ENCODE data around the gene ZBTB3.

DNA sequence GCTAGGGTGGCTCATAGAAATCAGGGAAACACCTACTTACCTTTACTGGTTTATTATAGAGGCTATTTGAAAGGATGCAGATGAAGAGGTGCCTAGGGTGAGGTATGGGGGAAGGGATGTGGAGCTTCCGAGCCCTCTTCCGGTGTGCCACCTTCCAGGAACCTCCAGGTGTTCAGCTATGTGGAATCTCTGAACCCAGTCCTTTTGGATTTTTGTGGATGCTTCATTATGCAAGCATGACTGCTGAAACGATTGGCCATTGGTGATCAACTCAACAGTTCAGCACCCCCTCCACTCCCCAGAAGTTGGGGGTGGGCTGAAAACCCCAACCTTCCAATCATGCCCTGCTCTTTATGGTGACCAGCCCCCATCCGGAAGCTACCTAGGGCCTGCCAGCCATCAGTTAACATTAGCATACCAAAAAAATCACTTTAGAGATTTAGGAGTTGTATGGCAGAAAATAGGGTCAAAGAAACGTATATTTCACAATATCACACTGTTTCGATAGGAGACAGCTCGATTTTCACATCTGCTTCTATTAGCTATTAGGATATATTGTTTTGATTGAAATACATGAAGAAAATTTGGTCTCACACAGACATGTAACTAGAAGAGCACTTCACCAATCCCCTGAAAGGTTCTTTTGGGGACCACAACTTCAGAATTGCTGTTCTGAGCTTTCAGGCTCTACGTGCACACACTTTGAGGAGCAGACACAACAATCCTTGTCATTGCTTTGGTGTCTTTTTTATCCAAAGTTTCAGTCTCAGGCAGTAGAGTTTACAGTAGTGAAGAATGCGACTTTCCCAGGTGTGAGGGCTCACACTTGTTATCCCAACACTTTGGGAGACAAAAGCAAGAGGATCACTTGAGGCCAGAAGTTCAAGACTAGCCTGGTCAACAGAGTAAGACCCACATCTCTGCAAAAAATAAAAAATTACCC lies 4.2 kb upstream of the ZBTB3 start:
- TF ChIP-seq, protein P1, sequence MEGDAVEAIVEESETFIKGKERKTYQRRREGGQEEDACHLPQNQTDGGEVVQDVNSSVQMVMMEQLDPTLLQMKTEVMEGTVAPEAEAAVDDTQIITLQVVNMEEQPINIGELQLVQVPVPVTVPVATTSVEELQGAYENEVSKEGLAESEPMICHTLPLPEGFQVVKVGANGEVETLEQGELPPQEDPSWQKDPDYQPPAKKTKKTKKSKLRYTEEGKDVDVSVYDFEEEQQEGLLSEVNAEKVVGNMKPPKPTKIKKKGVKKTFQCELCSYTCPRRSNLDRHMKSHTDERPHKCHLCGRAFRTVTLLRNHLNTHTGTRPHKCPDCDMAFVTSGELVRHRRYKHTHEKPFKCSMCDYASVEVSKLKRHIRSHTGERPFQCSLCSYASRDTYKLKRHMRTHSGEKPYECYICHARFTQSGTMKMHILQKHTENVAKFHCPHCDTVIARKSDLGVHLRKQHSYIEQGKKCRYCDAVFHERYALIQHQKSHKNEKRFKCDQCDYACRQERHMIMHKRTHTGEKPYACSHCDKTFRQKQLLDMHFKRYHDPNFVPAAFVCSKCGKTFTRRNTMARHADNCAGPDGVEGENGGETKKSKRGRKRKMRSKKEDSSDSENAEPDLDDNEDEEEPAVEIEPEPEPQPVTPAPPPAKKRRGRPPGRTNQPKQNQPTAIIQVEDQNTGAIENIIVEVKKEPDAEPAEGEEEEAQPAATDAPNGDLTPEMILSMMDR (IDR thresholded peaks at IDR 0.05) = no peak
- TF ChIP-seq NR3C1 (CRISPR knock-in tag; conservative IDR thresholded peaks at IDR 0.05; ENCODE audit: low read depth) (no peak), JUN (CRISPR knock-in tag; IDR thresholded peaks at IDR 0.05) (no peak), FOXP1 (CRISPR knock-in tag; IDR thresholded peaks at IDR 0.05; ENCODE audit: borderline replicate concordance) (no peak), ZNF396 (CRISPR knock-in tag; IDR thresholded peaks at IDR 0.05; ENCODE audit: borderline replicate concordance) (no peak)
- TF ChIP-seq, protein P2, sequence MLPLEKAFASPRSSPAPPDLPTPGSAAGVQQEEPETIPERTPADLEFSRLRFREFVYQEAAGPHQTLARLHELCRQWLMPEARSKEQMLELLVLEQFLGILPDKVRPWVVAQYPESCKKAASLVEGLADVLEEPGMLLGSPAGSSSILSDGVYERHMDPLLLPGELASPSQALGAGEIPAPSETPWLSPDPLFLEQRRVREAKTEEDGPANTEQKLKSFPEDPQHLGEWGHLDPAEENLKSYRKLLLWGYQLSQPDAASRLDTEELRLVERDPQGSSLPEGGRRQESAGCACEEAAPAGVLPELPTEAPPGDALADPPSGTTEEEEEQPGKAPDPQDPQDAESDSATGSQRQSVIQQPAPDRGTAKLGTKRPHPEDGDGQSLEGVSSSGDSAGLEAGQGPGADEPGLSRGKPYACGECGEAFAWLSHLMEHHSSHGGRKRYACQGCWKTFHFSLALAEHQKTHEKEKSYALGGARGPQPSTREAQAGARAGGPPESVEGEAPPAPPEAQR (CRISPR knock-in tag; IDR thresholded peaks at IDR 0.05) = no peak
- TF ChIP-seq, protein P3, sequence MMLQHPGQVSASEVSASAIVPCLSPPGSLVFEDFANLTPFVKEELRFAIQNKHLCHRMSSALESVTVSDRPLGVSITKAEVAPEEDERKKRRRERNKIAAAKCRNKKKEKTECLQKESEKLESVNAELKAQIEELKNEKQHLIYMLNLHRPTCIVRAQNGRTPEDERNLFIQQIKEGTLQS (CRISPR knock-in tag; conservative IDR thresholded peaks at IDR 0.05) = no peak

All from WTC11 (cell line).